ENCODE data around the gene LRRC45.
A peak's percentile ranks its signal among the peaks of the same experiment; 100 is the strongest.
"Not testable (repeated sequence)": the region's sequence is repeated elsewhere in the genome, so short reads cannot be mapped to it uniquely, and the experiment has no call there.

The LRRC45 gene

GRCh38 chr17:82030470-82031302 lies 7.6 kb downstream of the LRRC45 start:
- Mint-ChIP-seq H3K4me1 (ENCODE audit: low read depth) (peaks cover 15% of the 10 kb centered on the region), H3K36me3 (ENCODE audit: low read depth) (no peaks in the 10 kb centered on the region), H3K27me3 (no peaks in the 10 kb centered on the region), H3K4me3 (peak overlapping the region; percentile 72), H3K27ac (no peak overlapping the region), H3K9me3 (no peaks in the 10 kb centered on the region)

DNA sequence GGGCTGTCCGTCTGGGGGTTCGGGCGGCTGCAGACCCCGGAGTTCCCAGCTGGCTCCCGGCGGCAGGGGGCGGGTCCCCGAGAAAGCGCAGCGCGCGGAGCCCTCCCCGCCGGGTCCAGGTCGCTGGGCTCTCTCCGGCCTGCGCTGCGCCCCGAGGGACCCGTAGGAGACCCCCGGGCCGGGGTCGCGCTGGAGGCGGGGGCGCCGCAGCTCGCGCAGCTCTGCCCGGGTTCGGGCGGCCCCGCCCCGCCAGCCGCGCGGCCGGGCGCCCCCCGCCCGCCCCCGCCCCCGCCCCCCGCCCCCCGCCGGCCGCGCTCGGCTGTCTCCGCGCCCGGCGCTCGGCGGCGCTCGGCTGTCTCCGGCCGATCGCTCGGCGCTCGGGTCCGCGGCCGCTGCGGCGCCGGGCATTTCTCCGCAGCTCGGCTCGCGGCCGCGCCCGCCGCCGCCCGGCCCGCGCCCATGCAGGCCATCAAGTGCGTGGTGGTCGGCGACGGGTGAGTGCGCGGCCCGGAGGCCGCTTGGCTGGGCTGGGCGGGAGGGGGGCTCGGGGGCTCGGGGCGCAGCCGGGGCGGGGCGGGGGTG lies 8.3 kb downstream of the LRRC45 start, which contains the start of gene RAC3:
TSS of gene RAC3 (plus strand) at position 376 of the 582 bp plus-strand sequence. CDS start at position 460, 84 bp downstream.
- Mint-ChIP-seq H3K27ac (no peak within 1 kb of the TSS), H3K4me3 (peak within 1 kb of the TSS; percentile 72), H3K9me3 (no peaks in the 10 kb centered on the region), H3K27me3 (no peaks in the 10 kb centered on the region), H3K4me1 (ENCODE audit: low read depth) (peaks cover 15% of the 10 kb centered on the region), H3K36me3 (ENCODE audit: low read depth) (no peaks in the 10 kb centered on the region)

GRCh38 chr17:82031885-82032627 lies 9.0 kb downstream of the LRRC45 start:
- no peaks in the 10 kb centered on the region for H3K36me3 Mint-ChIP-seq (ENCODE audit: low read depth)
- H3K9me3 Mint-ChIP-seq = no peaks in the 10 kb centered on the region
- peaks cover 15% of the 10 kb centered on the region for H3K4me1 Mint-ChIP-seq (ENCODE audit: low read depth)
- no peak overlapping the region for H3K27ac Mint-ChIP-seq
- H3K27me3 Mint-ChIP-seq = no peaks in the 10 kb centered on the region
- H3K4me3 Mint-ChIP-seq = peak overlapping the region; percentile 58

DNA sequence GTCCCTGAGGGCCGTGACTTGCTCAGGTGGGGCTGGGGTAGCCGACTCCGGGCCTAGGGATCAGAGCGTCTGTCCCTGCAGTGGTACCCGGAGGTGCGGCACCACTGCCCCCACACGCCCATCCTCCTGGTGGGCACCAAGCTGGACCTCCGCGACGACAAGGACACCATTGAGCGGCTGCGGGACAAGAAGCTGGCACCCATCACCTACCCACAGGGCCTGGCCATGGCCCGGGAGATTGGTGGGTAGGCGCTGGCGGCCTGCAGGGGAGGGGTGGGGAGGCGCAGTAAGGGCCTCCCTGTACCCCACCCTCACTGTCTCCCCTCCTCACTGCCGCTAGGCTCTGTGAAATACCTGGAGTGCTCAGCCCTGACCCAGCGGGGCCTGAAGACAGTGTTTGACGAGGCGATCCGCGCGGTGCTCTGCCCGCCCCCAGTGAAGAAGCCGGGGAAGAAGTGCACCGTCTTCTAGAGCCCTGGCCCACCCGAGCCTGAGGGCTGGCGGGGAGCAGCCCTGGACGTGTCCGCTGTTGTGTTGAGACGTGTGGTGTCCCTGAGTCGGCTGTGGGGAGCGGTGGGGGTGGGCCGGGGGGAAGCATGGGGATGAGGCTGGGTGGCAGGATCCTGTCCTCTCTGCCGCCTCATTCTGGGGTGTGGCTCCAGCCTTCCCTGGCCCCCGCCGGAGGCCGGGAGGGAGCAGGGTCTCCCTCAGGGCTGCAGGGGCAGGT lies 10.4 kb downstream of the LRRC45 start:
- H3K27me3 Mint-ChIP-seq = no peaks in the 10 kb centered on the region
- no peak overlapping the region for H3K4me3 Mint-ChIP-seq
- H3K36me3 Mint-ChIP-seq (ENCODE audit: low read depth) = no peaks in the 10 kb centered on the region
- no peaks in the 10 kb centered on the region for H3K9me3 Mint-ChIP-seq
- H3K4me1 Mint-ChIP-seq (ENCODE audit: low read depth) = peaks cover 22% of the 10 kb centered on the region
- no peak overlapping the region for H3K27ac Mint-ChIP-seq

DNA sequence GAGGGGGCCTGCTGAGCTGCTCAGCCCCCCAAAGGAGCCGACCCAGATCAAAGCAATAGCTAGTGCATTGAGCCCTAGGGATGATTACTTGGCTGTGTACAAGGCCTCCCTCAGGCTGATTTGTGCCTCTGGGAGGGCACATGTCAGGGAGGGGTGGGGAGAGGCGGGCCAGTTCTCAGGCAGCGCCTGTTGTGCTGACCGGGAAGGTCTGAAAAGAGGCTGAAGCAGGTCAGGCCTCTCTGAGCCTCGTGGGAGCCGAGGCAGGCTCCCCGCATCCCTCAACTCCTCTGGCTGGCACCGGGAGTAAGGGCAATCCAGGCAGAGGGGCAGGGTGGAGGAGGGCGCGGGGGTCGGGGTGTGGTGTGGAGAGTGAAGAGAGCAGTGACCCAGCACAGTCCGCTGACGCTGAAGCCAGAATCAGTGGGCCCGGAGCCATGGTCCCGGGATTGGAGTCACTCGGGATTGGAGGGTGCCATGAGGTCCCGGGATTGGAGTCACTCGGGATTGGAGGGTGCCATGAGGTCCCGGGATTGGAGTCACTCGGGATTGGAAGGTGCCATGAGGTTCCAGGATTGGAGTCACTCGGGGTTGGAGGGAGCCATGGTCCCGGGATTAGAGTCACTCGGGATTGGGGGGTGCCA lies 11.4 kb downstream of the LRRC45 start:
- H3K27ac Mint-ChIP-seq = no peak overlapping the region

DNA sequence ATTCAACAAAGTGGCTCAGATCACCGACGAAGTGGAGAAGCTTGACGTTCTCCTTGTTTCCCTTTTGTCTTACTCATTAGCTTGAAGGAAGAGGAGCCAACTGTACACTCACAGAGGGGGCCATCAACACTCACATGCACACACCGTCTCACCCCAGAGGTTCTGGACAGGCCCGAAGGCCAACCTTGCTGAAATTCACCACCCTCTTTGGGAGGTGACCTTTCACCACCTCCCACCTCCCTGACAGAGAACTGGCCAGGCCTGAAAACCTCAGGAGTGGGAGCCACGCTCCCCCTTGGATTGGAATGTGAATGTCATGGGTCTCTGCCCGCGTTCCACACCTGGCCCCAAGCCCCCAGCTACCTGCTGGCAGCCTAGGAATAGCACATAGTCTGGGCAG lies 12.4 kb downstream of the LRRC45 start:
- no peaks in the 10 kb centered on the region for H3K9me3 Mint-ChIP-seq
- no peaks in the 10 kb centered on the region for H3K27me3 Mint-ChIP-seq
- peak overlapping the region; percentile 74 for H3K4me3 Mint-ChIP-seq
- H3K36me3 Mint-ChIP-seq (ENCODE audit: low read depth) = no peaks in the 10 kb centered on the region
- peaks cover 22% of the 10 kb centered on the region for H3K4me1 Mint-ChIP-seq (ENCODE audit: low read depth)
- H3K27ac Mint-ChIP-seq = no peak overlapping the region

More for the DNA sequence above, 11.4 kb downstream of the LRRC45 start:
- Mint-ChIP-seq H3K36me3 (ENCODE audit: low read depth) (no peaks in the 10 kb centered on the region), H3K4me3 (no peak overlapping the region), H3K4me1 (ENCODE audit: low read depth) (peaks cover 28% of the 10 kb centered on the region), H3K27me3 (no peaks in the 10 kb centered on the region), H3K9me3 (no peaks in the 10 kb centered on the region)

- no peaks in the 10 kb centered on the region for H3K9me3 Mint-ChIP-seq
- H3K4me1 Mint-ChIP-seq (ENCODE audit: low read depth) = peaks cover 20% of the 10 kb centered on the region
- H3K36me3 Mint-ChIP-seq (ENCODE audit: low read depth) = no peaks in the 10 kb centered on the region
- no peak overlapping the region for H3K27ac Mint-ChIP-seq
- no peaks in the 10 kb centered on the region for H3K27me3 Mint-ChIP-seq
- peak overlapping the region; percentile 74 for H3K4me3 Mint-ChIP-seq
Measured at GRCh38 chr17:82035956-82036633, 13.0 kb downstream of the LRRC45 start.

GRCh38 chr17:82036634-82037091 lies 13.6 kb downstream of the LRRC45 start:
- Mint-ChIP-seq H3K27ac (no peak overlapping the region), H3K4me3 (peak overlapping the region; percentile 74), H3K36me3 (ENCODE audit: low read depth) (no peaks in the 10 kb centered on the region), H3K9me3 (no peaks in the 10 kb centered on the region), H3K27me3 (no peaks in the 10 kb centered on the region), H3K4me1 (ENCODE audit: low read depth) (peaks cover 20% of the 10 kb centered on the region)

DNA sequence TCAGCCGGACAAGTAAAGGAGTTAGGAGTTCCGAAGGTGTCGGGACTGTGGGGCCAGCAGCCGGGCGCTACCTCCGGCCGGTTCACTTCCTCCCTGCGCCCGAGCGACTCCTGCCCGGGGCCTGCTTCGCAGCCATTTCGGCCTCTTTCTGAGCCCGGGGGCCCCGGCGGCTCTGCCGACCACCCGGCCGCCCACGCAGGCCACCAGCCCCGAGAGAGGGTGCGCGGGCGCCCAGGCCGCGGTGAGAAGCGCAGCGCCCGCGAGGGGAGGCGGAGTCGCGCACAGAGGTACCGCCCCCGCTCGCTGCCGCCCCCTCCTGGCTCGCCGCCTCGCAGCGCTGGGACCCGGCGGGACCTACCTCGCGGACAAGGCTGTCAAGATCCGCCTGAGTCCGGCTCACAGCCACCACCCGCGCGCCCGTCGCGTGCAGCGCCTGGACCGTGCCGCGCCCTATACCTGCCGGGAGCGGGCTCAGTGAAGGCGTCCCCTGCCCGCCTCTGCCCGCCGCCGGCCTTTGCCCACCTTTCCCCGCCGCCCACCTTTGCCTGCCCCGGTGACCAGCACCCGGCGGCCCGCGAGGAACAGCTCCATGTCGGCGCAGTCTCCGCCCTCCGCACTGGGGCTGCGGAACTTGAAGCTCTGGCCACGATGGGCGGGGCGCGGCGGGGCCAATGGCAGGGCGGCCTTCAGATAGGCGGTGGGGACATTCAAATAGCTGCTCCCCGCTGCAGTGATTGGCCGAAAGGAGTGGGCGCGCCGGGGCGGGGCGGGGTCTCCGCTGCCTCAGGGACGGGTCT lies 14.2 kb downstream of the LRRC45 start, which contains the start of gene DCXR:
TSS of gene DCXR (minus strand) at position 606 of the 797 bp plus-strand sequence. CDS start at position 591, 15 bp downstream.
- no peaks in the 10 kb centered on the region for H3K36me3 Mint-ChIP-seq (ENCODE audit: low read depth)
- H3K27ac Mint-ChIP-seq = peak within 1 kb of the TSS; percentile 86
- H3K27me3 Mint-ChIP-seq = no peaks in the 10 kb centered on the region
- peaks cover 20% of the 10 kb centered on the region for H3K4me1 Mint-ChIP-seq (ENCODE audit: low read depth)
- H3K4me3 Mint-ChIP-seq = peak within 1 kb of the TSS; percentile 75
- H3K9me3 Mint-ChIP-seq = no peaks in the 10 kb centered on the region

- no peaks in the 10 kb centered on the region for H3K36me3 Mint-ChIP-seq (ENCODE audit: low read depth)
- H3K9me3 Mint-ChIP-seq = no peaks in the 10 kb centered on the region
- no peaks in the 10 kb centered on the region for H3K27me3 Mint-ChIP-seq
- H3K27ac Mint-ChIP-seq = peak overlapping the region; percentile 86
- H3K4me3 Mint-ChIP-seq = peak overlapping the region; percentile 75
- H3K4me1 Mint-ChIP-seq (ENCODE audit: low read depth) = peaks cover 20% of the 10 kb centered on the region
Measured at GRCh38 chr17:82037889-82038195, 14.7 kb downstream of the LRRC45 start.

GRCh38 chr17:82038796-82039409 lies 15.8 kb downstream of the LRRC45 start:
- peaks cover 20% of the 10 kb centered on the region for H3K4me1 Mint-ChIP-seq (ENCODE audit: low read depth)
- H3K27ac Mint-ChIP-seq; H3K4me3 Mint-ChIP-seq; H3K9me3 Mint-ChIP-seq; H3K36me3 Mint-ChIP-seq (ENCODE audit: low read depth); H3K27me3 Mint-ChIP-seq: not testable (repeated sequence)

DNA sequence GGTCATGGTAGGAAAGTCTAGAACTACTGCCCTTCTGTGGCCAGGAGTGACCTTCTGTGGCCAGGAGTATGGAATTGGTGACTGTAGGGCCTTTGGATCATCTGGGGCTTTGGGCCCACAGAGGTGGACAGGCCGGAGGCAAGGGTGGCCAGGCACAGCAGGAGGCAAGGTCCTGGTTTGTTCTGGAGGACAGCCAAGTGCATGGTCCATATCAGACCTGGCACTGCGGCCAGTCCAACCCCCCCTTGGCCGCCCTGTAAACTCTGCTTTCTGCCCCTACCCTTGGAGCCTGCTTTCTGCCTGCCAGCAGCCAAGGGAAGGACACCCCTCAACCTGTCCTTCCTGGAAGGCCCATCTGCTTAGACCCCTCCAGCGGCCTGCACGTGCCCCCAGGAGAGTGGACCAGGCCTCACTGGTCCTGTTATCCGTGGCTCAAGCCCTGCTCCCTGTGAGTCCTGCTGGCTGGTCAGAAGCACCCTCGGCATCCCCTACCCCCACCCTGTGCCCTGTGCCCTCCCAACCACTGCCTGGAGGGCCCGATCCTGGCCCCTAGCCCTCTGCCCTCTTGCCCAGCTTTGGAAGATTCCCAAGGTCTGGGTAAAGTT lies 16.7 kb downstream of the LRRC45 start:
- Mint-ChIP-seq H3K27me3 (no peaks in the 10 kb centered on the region), H3K27ac (no peak overlapping the region), H3K9me3 (no peaks in the 10 kb centered on the region), H3K36me3 (ENCODE audit: low read depth) (no peaks in the 10 kb centered on the region), H3K4me3 (no peak overlapping the region), H3K4me1 (ENCODE audit: low read depth) (peaks cover 20% of the 10 kb centered on the region)

All from stimulated activated naive CD8-positive, alpha-beta T cell treated with anti-CD3 and anti-CD28 coated beads, Interleukin-15, Interleukin-2, amounts not matched to agents 100 ng/mL and 50 ng/mL, for 24 hours (primary cell).